ENCODE results near the gene SHD.
A peak's percentile ranks its signal among the peaks of the same experiment; 100 is the strongest.
"Not testable (repeated sequence)": the region's sequence is repeated elsewhere in the genome, so short reads cannot be mapped to it uniquely, and the experiment has no call there.

Gene SHD

GRCh38 chr19:4328991-4329681 is 50.1 kb downstream of the SHD start:
- not testable (repeated sequence) for DNase-seq

- no peak for DNase-seq
Measured at GRCh38 chr19:4329858-4330257, 50.8 kb downstream of the SHD start.

- DNase-seq, result no peak
Measured at GRCh38 chr19:4334929-4335570, 56.0 kb downstream of the SHD start.

- DNase-seq, result no peak
Measured at GRCh38 chr19:4337906-4338440, 58.9 kb downstream of the SHD start.

GRCh38 chr19:4338441-4339355 is 59.6 kb downstream of the SHD start, which contains the start of gene STAP2:
STAP2 (minus strand) TSS chr19:4338827; CDS start chr19:4338753, 74 bp downstream.
- DNase-seq, result peak; percentile 21

Measured in DMS153 (cell line).